ENCODE measurements around the gene PTCD1. TPM values are rescaled to one million over a fixed set of nuclear protein-coding genes. Genes with fewer than 3 reads are reported as not detected.

PTCD1 gene
- total and polyA plus RNA-seq, 2 experiments from 2014 or later = 2.8 to 5.2 TPM

GRCh38 chr7:99449326-99449725 is 10.7 kb upstream of the PTCD1 start:
- no peak for DNase-seq
- WGBS, 2 experiments (ENCODE audit: low coverage in 1 of 2, low lambda C conversion rate in 2 of 2, missing lambda C conversion rate in 2 of 2) = 86 to 87% methylated on average over 5 of the region's 5 CpGs
- in situ Hi-C loops (cut with MboI) = no loop called here
- Histone ChIP-seq H3K9me3 (ENCODE audit: low read depth) (no peaks in the 10 kb centered on the region), H3K27me3 (replicated peaks; ENCODE audit: insufficient read depth) (no peaks in the 10 kb centered on the region), H3K27ac (no peak overlapping the region), H3K4me3 (no peak overlapping the region), H3K9me2 (ENCODE audit: insufficient read depth) (no peaks in the 10 kb centered on the region), H3K36me3 (ENCODE audit: low read depth) (peaks cover 10% of the 10 kb centered on the region), H3K79me2 (ENCODE audit: insufficient read depth) (peaks cover 6% of the 10 kb centered on the region; the same call in 1 of the 2 replicates), H3K9ac (no peak overlapping the region), H4K20me1 (ENCODE audit: insufficient read depth) (no peaks in the 10 kb centered on the region), H2AFZ (no peak overlapping the region), H3F3A (ENCODE audit: insufficient read depth) (no peaks in the 10 kb centered on the region), H3K4me2 (ENCODE audit: unreplicated experiment) (no peak overlapping the region), H3K4me1 (ENCODE audit: insufficient read depth) (no peaks in the 10 kb centered on the region)
- no peak for TF ChIP-seq EZH2 (IDR thresholded peaks at IDR 0.05; ENCODE audit: insufficient read depth, poor library complexity, severe bottlenecking)
- no peak for TF ChIP-seq EZH2phosphoT487 (IDR thresholded peaks at IDR 0.05; ENCODE audit: insufficient read depth, low read depth)

GRCh38 chr7:99448855-99449254 is 10.3 kb upstream of the PTCD1 start:
- no peaks in the 10 kb centered on the region for H3F3A ChIP-seq (ENCODE audit: insufficient read depth)
- H3K79me2 ChIP-seq (ENCODE audit: insufficient read depth) = peaks cover 8% of the 10 kb centered on the region
- H3K27ac ChIP-seq = no peak overlapping the region
- H4K20me1 ChIP-seq (ENCODE audit: insufficient read depth) = no peaks in the 10 kb centered on the region
- H2AFZ ChIP-seq = no peak overlapping the region
- TF ChIP-seq EZH2 (IDR thresholded peaks at IDR 0.05; ENCODE audit: insufficient read depth, poor library complexity, severe bottlenecking) (no peak), EZH2phosphoT487 (IDR thresholded peaks at IDR 0.05; ENCODE audit: insufficient read depth, low read depth) (no peak)
- H3K9me3 ChIP-seq (ENCODE audit: low read depth) = no peaks in the 10 kb centered on the region
- H3K9ac ChIP-seq = no peak overlapping the region
- no peak overlapping the region for H3K4me2 ChIP-seq (ENCODE audit: unreplicated experiment)
- H3K4me1 ChIP-seq (ENCODE audit: insufficient read depth) = no peaks in the 10 kb centered on the region
- DNase-seq = no peak
- no peaks in the 10 kb centered on the region for H3K9me2 ChIP-seq (ENCODE audit: insufficient read depth)
- H3K4me3 ChIP-seq = no peak overlapping the region
- no peaks in the 10 kb centered on the region for H3K27me3 ChIP-seq (replicated peaks; ENCODE audit: insufficient read depth)
- peaks cover 10% of the 10 kb centered on the region for H3K36me3 ChIP-seq (ENCODE audit: low read depth)
- 86 to 92% methylated on average over 8 to 10 of the region's 10 CpGs for WGBS, 2 experiments (ENCODE audit: low coverage in 1 of 2, low lambda C conversion rate in 2 of 2, missing lambda C conversion rate in 2 of 2)
- in situ Hi-C loops (cut with MboI) = no loop called here

GRCh38 chr7:99447943-99448342 is 9.3 kb upstream of the PTCD1 start:
- H3F3A ChIP-seq (ENCODE audit: insufficient read depth) = no peaks in the 10 kb centered on the region
- no peak for DNase-seq
- no peaks in the 10 kb centered on the region for H3K9me2 ChIP-seq (ENCODE audit: insufficient read depth)
- no peak overlapping the region for H2AFZ ChIP-seq
- H3K27me3 ChIP-seq (replicated peaks; ENCODE audit: insufficient read depth) = no peaks in the 10 kb centered on the region
- peaks cover 11% of the 10 kb centered on the region for H3K36me3 ChIP-seq (ENCODE audit: low read depth)
- TF ChIP-seq EZH2phosphoT487 (IDR thresholded peaks at IDR 0.05; ENCODE audit: insufficient read depth, low read depth) (no peak), EZH2 (IDR thresholded peaks at IDR 0.05; ENCODE audit: insufficient read depth, poor library complexity, severe bottlenecking) (no peak)
- WGBS, 2 experiments (ENCODE audit: low coverage in 1 of 2, low lambda C conversion rate in 2 of 2, missing lambda C conversion rate in 2 of 2) = 93 to 95% methylated on average over 10 of the region's 10 CpGs
- peaks cover 15% of the 10 kb centered on the region for H3K79me2 ChIP-seq (ENCODE audit: insufficient read depth)
- no peak overlapping the region for H3K27ac ChIP-seq
- H3K4me1 ChIP-seq (ENCODE audit: insufficient read depth) = no peaks in the 10 kb centered on the region
- H3K4me3 ChIP-seq = no peak overlapping the region
- in situ Hi-C loops (cut with MboI) = no loop called here
- no peak overlapping the region for H3K9ac ChIP-seq
- no peaks in the 10 kb centered on the region for H3K9me3 ChIP-seq (ENCODE audit: low read depth)
- H3K4me2 ChIP-seq (ENCODE audit: unreplicated experiment) = no peak overlapping the region
- H4K20me1 ChIP-seq (ENCODE audit: insufficient read depth) = no peaks in the 10 kb centered on the region

- Histone ChIP-seq H3K9me3 (ENCODE audit: low read depth) (no peaks in the 10 kb centered on the region), H4K20me1 (ENCODE audit: insufficient read depth) (no peaks in the 10 kb centered on the region), H3K27me3 (replicated peaks; ENCODE audit: insufficient read depth) (no peaks in the 10 kb centered on the region), H3K36me3 (ENCODE audit: low read depth) (peaks cover 16% of the 10 kb centered on the region), H3K27ac (no peak overlapping the region), H3K4me3 (no peak overlapping the region), H3K4me2 (ENCODE audit: unreplicated experiment) (no peak overlapping the region), H2AFZ (no peak overlapping the region), H3K9me2 (ENCODE audit: insufficient read depth) (no peaks in the 10 kb centered on the region), H3K79me2 (ENCODE audit: insufficient read depth) (peaks cover 26% of the 10 kb centered on the region), H3K4me1 (ENCODE audit: insufficient read depth) (no peaks in the 10 kb centered on the region), H3F3A (ENCODE audit: insufficient read depth) (no peaks in the 10 kb centered on the region), H3K9ac (no peak overlapping the region)
- in situ Hi-C loops (cut with MboI) = no loop called here
- WGBS, 2 experiments (ENCODE audit: low coverage in 1 of 2, low lambda C conversion rate in 2 of 2, missing lambda C conversion rate in 2 of 2) = 85 to 95% methylated on average over 4 of the region's 4 CpGs
- TF ChIP-seq EZH2phosphoT487 (IDR thresholded peaks at IDR 0.05; ENCODE audit: insufficient read depth, low read depth) (no peak), EZH2 (IDR thresholded peaks at IDR 0.05; ENCODE audit: insufficient read depth, poor library complexity, severe bottlenecking) (no peak)
- no peak for DNase-seq
Measured at GRCh38 chr7:99446096-99446495, 7.5 kb upstream of the PTCD1 start.

- peak overlapping the region; percentile 87 for H3K4me2 ChIP-seq (ENCODE audit: unreplicated experiment)
- H3K9me3 ChIP-seq (ENCODE audit: low read depth) = no peaks in the 10 kb centered on the region
- H4K20me1 ChIP-seq (ENCODE audit: insufficient read depth) = no peaks in the 10 kb centered on the region
- H3K79me2 ChIP-seq (ENCODE audit: insufficient read depth) = peaks cover 75% of the 10 kb centered on the region
- in situ Hi-C loops (cut with MboI) = no loop called here
- no peaks in the 10 kb centered on the region for H3K27me3 ChIP-seq (replicated peaks; ENCODE audit: insufficient read depth)
- no peaks in the 10 kb centered on the region for H3F3A ChIP-seq (ENCODE audit: insufficient read depth)
- peak; percentile 42 for DNase-seq
- 87 to 90% methylated on average over 9 of the region's 9 CpGs for WGBS, 2 experiments (ENCODE audit: low coverage in 1 of 2, low lambda C conversion rate in 2 of 2, missing lambda C conversion rate in 2 of 2)
- H3K36me3 ChIP-seq (ENCODE audit: low read depth) = 0 out of 2 replicates have a peak, but pooled peaks cover 6% of the 10 kb centered on the region
- peak overlapping the region; percentile 100 for H3K4me3 ChIP-seq
- no peaks in the 10 kb centered on the region for H3K9me2 ChIP-seq (ENCODE audit: insufficient read depth)
- peak overlapping the region; percentile 65 for H3K27ac ChIP-seq
- peaks cover 6% of the 10 kb centered on the region; the same call in 1 of the 2 replicates for H3K4me1 ChIP-seq (ENCODE audit: insufficient read depth)
- H3K9ac ChIP-seq = peak overlapping the region; percentile 92
- no peak overlapping the region for H2AFZ ChIP-seq
- TF ChIP-seq EZH2phosphoT487 (IDR thresholded peaks at IDR 0.05; ENCODE audit: insufficient read depth, low read depth) (no peak), EZH2 (IDR thresholded peaks at IDR 0.05; ENCODE audit: insufficient read depth, poor library complexity, severe bottlenecking) (no peak)
Measured at GRCh38 chr7:99440195-99440594, 1.6 kb upstream of the PTCD1 start.

All from GM23248 (cell line).